ENCODE data around the gene TPSB2. TPM values are rescaled to one million over a fixed set of nuclear protein-coding genes. Genes with fewer than 3 reads are reported as not detected.
"Not testable (repeated sequence)": the region's sequence is repeated elsewhere in the genome, so short reads cannot be mapped to it uniquely, and the experiment has no call there.

Gene TPSB2
- not detected in 2 replicates for total RNA-seq

- H3K9me3 Mint-ChIP-seq; H3K4me1 Mint-ChIP-seq (ENCODE audit: low read depth); H3K27me3 Mint-ChIP-seq (ENCODE audit: insufficient read depth); H3K36me3 Mint-ChIP-seq (ENCODE audit: low read depth); intact Hi-C loops (cut with micrococcal nuclease); H3K4me3 Mint-ChIP-seq; H3K27ac Mint-ChIP-seq; DNase-seq (ENCODE audit: low spot score): not testable (repeated sequence)
These were observed at the start of gene TPSB2 for GRCh38 chr16:1230084-1230470. Gene TPSB2, minus strand, starts transcription at chr16:1230184. Its CDS starts 233 bp downstream, at chr16:1229951.

- H3K27me3 Mint-ChIP-seq (ENCODE audit: insufficient read depth): no peaks in the 10 kb centered on the region
These were observed 49.3 kb upstream of the TPSB2 start for GRCh38 chr16:1279081-1279944.

GRCh38 chr16:1278477-1278876 lies 48.5 kb upstream of the TPSB2 start:
- Mint-ChIP-seq H3K9me3 (no peaks in the 10 kb centered on the region), H3K36me3 (ENCODE audit: low read depth) (no peaks in the 10 kb centered on the region)

More at GRCh38 chr16:1279081-1279944, 49.3 kb upstream of the TPSB2 start:
- intact Hi-C loops (cut with micrococcal nuclease): no loop called here
- H3K4me1 Mint-ChIP-seq (ENCODE audit: low read depth): no peaks in the 10 kb centered on the region
- H3K36me3 Mint-ChIP-seq (ENCODE audit: low read depth): no peaks in the 10 kb centered on the region
- no peak overlapping the region for H3K27ac Mint-ChIP-seq
- H3K4me3 Mint-ChIP-seq: no peak overlapping the region
- DNase-seq (ENCODE audit: low spot score): no peak
- no peaks in the 10 kb centered on the region for H3K9me3 Mint-ChIP-seq

GRCh38 chr16:1277617-1278282 lies 47.8 kb upstream of the TPSB2 start:
- no peak for DNase-seq (ENCODE audit: low spot score)
- intact Hi-C loops (cut with micrococcal nuclease): no loop called here
- H3K36me3 Mint-ChIP-seq (ENCODE audit: low read depth): no peaks in the 10 kb centered on the region
- no peak overlapping the region for H3K27ac Mint-ChIP-seq
- H3K27me3 Mint-ChIP-seq (ENCODE audit: insufficient read depth): no peaks in the 10 kb centered on the region
- no peaks in the 10 kb centered on the region for H3K9me3 Mint-ChIP-seq
- H3K4me3 Mint-ChIP-seq: no peak overlapping the region
- H3K4me1 Mint-ChIP-seq (ENCODE audit: low read depth): no peaks in the 10 kb centered on the region

More at GRCh38 chr16:1278477-1278876, 48.5 kb upstream of the TPSB2 start:
- H3K4me3 Mint-ChIP-seq: no peak overlapping the region
- no peaks in the 10 kb centered on the region for H3K27me3 Mint-ChIP-seq (ENCODE audit: insufficient read depth)
- intact Hi-C loops (cut with micrococcal nuclease): no loop called here
- no peak for DNase-seq (ENCODE audit: low spot score)
- no peaks in the 10 kb centered on the region for H3K4me1 Mint-ChIP-seq (ENCODE audit: low read depth)
- H3K27ac Mint-ChIP-seq: no peak overlapping the region

- DNase-seq (ENCODE audit: low spot score): no peak
- Mint-ChIP-seq H3K9me3 (no peaks in the 10 kb centered on the region), H3K4me1 (ENCODE audit: low read depth) (no peaks in the 10 kb centered on the region), H3K4me3 (no peak overlapping the region), H3K27ac (no peak overlapping the region), H3K27me3 (ENCODE audit: insufficient read depth) (no peaks in the 10 kb centered on the region), H3K36me3 (ENCODE audit: low read depth) (no peaks in the 10 kb centered on the region)
- intact Hi-C loops (cut with micrococcal nuclease): no loop called here
These were observed 47.2 kb upstream of the TPSB2 start for GRCh38 chr16:1277151-1277598.

- Mint-ChIP-seq H3K27ac (no peak overlapping the region), H3K4me1 (ENCODE audit: low read depth) (no peaks in the 10 kb centered on the region), H3K36me3 (ENCODE audit: low read depth) (no peaks in the 10 kb centered on the region), H3K4me3 (no peak overlapping the region), H3K27me3 (ENCODE audit: insufficient read depth) (no peaks in the 10 kb centered on the region), H3K9me3 (no peaks in the 10 kb centered on the region)
- DNase-seq (ENCODE audit: low spot score): no peak
- intact Hi-C loops (cut with micrococcal nuclease): no loop called here
These were observed 46.5 kb upstream of the TPSB2 start for GRCh38 chr16:1276580-1276878.

- no peaks in the 10 kb centered on the region for H3K4me1 Mint-ChIP-seq (ENCODE audit: low read depth)
- H3K9me3 Mint-ChIP-seq: no peaks in the 10 kb centered on the region
- H3K36me3 Mint-ChIP-seq (ENCODE audit: low read depth): no peaks in the 10 kb centered on the region
- intact Hi-C loops (cut with micrococcal nuclease): no loop called here
- no peak for DNase-seq (ENCODE audit: low spot score)
- no peak overlapping the region for H3K4me3 Mint-ChIP-seq
- no peaks in the 10 kb centered on the region for H3K27me3 Mint-ChIP-seq (ENCODE audit: insufficient read depth)
- H3K27ac Mint-ChIP-seq: no peak overlapping the region
These were observed 46.0 kb upstream of the TPSB2 start for GRCh38 chr16:1275791-1276579.

GRCh38 chr16:1274767-1275166 lies 44.8 kb upstream of the TPSB2 start:
- DNase-seq (ENCODE audit: low spot score): no peak
- H3K36me3 Mint-ChIP-seq (ENCODE audit: low read depth): no peaks in the 10 kb centered on the region
- H3K27me3 Mint-ChIP-seq (ENCODE audit: insufficient read depth): no peaks in the 10 kb centered on the region
- H3K4me3 Mint-ChIP-seq: no peak overlapping the region
- intact Hi-C loops (cut with micrococcal nuclease): no loop called here
- H3K4me1 Mint-ChIP-seq (ENCODE audit: low read depth): no peaks in the 10 kb centered on the region
- H3K27ac Mint-ChIP-seq: no peak overlapping the region
- H3K9me3 Mint-ChIP-seq: no peaks in the 10 kb centered on the region

GRCh38 chr16:1273816-1274215 lies 43.8 kb upstream of the TPSB2 start:
- Mint-ChIP-seq H3K27ac (no peak overlapping the region), H3K4me3 (no peak overlapping the region), H3K4me1 (ENCODE audit: low read depth) (no peaks in the 10 kb centered on the region), H3K36me3 (ENCODE audit: low read depth) (no peaks in the 10 kb centered on the region), H3K27me3 (ENCODE audit: insufficient read depth) (no peaks in the 10 kb centered on the region), H3K9me3 (no peaks in the 10 kb centered on the region)
- intact Hi-C loops (cut with micrococcal nuclease): no loop called here
- DNase-seq (ENCODE audit: low spot score): no peak

GRCh38 chr16:1272453-1273198 lies 42.6 kb upstream of the TPSB2 start:
- no peak overlapping the region for H3K4me3 Mint-ChIP-seq
- H3K36me3 Mint-ChIP-seq (ENCODE audit: low read depth): no peaks in the 10 kb centered on the region
- H3K27me3 Mint-ChIP-seq (ENCODE audit: insufficient read depth): no peaks in the 10 kb centered on the region
- no peak for DNase-seq (ENCODE audit: low spot score)
- no peaks in the 10 kb centered on the region for H3K9me3 Mint-ChIP-seq
- H3K4me1 Mint-ChIP-seq (ENCODE audit: low read depth): no peaks in the 10 kb centered on the region
- H3K27ac Mint-ChIP-seq: no peak overlapping the region
- intact Hi-C loops (cut with micrococcal nuclease): no loop called here

- intact Hi-C loops (cut with micrococcal nuclease); H3K4me3 Mint-ChIP-seq; H3K27ac Mint-ChIP-seq; H3K4me1 Mint-ChIP-seq (ENCODE audit: low read depth); H3K27me3 Mint-ChIP-seq (ENCODE audit: insufficient read depth); H3K9me3 Mint-ChIP-seq; H3K36me3 Mint-ChIP-seq (ENCODE audit: low read depth); DNase-seq (ENCODE audit: low spot score): not testable (repeated sequence)
These were observed 41.9 kb upstream of the TPSB2 start for GRCh38 chr16:1271724-1272413.

GRCh38 chr16:1271380-1271723 lies 41.4 kb upstream of the TPSB2 start:
- no peaks in the 10 kb centered on the region for H3K4me1 Mint-ChIP-seq (ENCODE audit: low read depth)
- no peak for DNase-seq (ENCODE audit: low spot score)
- no peak overlapping the region for H3K27ac Mint-ChIP-seq
- intact Hi-C loops (cut with micrococcal nuclease): no loop called here
- H3K36me3 Mint-ChIP-seq (ENCODE audit: low read depth): no peaks in the 10 kb centered on the region
- no peaks in the 10 kb centered on the region for H3K9me3 Mint-ChIP-seq
- H3K27me3 Mint-ChIP-seq (ENCODE audit: insufficient read depth): no peaks in the 10 kb centered on the region
- H3K4me3 Mint-ChIP-seq: no peak overlapping the region

All from activated T-helper 1 cell treated with anti-CD3 and anti-CD28 coated beads, Interleukin-12 subunit alpha, Interleukin-12 subunit beta, Interleukin-2, Interleukin-4 antibody, amounts not matched to agents 30 ng/mL and 10 ng/mL and 1 ng/mL, durations not matched to agents 14 hours and 24 hours and 36 hours (primary cell).